Osteoblast (primary cell): ENCODE data around the gene CDIPT. TPM values are rescaled to one million over a fixed set of nuclear protein-coding genes. Genes with fewer than 3 reads are reported as not detected.
A peak's percentile ranks its signal among the peaks of the same experiment; 100 is the strongest.

Experiments
- DNase-seq: peaks from one replicate; pipeline ENCODE4 v3.0.0; 2011; ENCODE audit warnings: low spot score, mixed read lengths; ENCODE audit not compliant: insufficient read length; ENCODE audit errors: missing footprints
- H2AFZ ChIP-seq: 2 replicates; pipeline ENCODE4 v1.6.0; 2011; ENCODE audit warnings: mild to moderate bottlenecking, low read length
- H3K27ac ChIP-seq: 2 replicates; pipeline ENCODE4 v1.5.1; 2011; ENCODE audit warnings: mild to moderate bottlenecking, low read depth, low read length, moderate library complexity
- H3K27me3 ChIP-seq: 2 replicates; pipeline ENCODE4 v1.6.0; 2012; ENCODE audit warnings: mild to moderate bottlenecking, control low read depth, inconsistent platforms, low read length, moderate library complexity; ENCODE audit not compliant: insufficient read depth
- H3K36me3 ChIP-seq: 2 replicates; pipeline ENCODE4 v1.5.1; 2011; ENCODE audit warnings: mild to moderate bottlenecking, low read length, control low read depth, moderate library complexity; ENCODE audit not compliant: insufficient read depth
- H3K4me1 ChIP-seq: 2 replicates; pipeline ENCODE4 v1.5.1; 2011; ENCODE audit warnings: mild to moderate bottlenecking, low read length, control low read depth, moderate library complexity; ENCODE audit not compliant: insufficient read depth
- H3K4me2 ChIP-seq: 2 replicates; pipeline ENCODE4 v1.6.0; 2011; ENCODE audit warnings: mild to moderate bottlenecking, low read length; ENCODE audit not compliant: insufficient read depth
- H3K4me3 ChIP-seq: fragments of 200-600 bp; sonication (generic); 3 replicates; pipeline ENCODE4 v1.5.1; 2012; ENCODE audit warnings: mild to moderate bottlenecking, low read length, inconsistent platforms; ENCODE audit not compliant: insufficient read depth
- H3K79me2 ChIP-seq: 2 replicates; pipeline ENCODE4 v1.6.0; 2012; ENCODE audit warnings: mild to moderate bottlenecking, low read length, control low read depth, inconsistent platforms; ENCODE audit not compliant: insufficient read depth
- H3K9me3 ChIP-seq: 2 replicates; pipeline ENCODE4 v1.5.1; 2011; ENCODE audit warnings: low read depth, low read length, control low read depth
- H4K20me1 ChIP-seq: 2 replicates; pipeline ENCODE4 v1.6.0; 2012; ENCODE audit warnings: mild to moderate bottlenecking, low read length, control low read depth; ENCODE audit not compliant: insufficient read depth
- small RNA-seq: library from RNA; depleted of rRNA; stranded (forward); fragments of <200 nt; gene quantifications from one replicate; pipeline ENCODE3, GENCODE V24; 2012
- total RNA-seq: library from RNA; depleted of rRNA; stranded (reverse); fragments of >200 nt; gene quantifications from 2 replicates; pipeline ENCODE4 v1.2.3, GENCODE V29; 2012
- TF ChIP-seq, protein P1 (sequence below): IDR thresholded peaks from 2 replicates; pipeline ENCODE4 v1.5.1; 2011; ENCODE audit warnings: mild to moderate bottlenecking, low read depth, low read length, moderate library complexity; ENCODE audit errors: extremely low read depth

Gene CDIPT
- total RNA-seq, 1 donor = 105 TPM

DNA sequence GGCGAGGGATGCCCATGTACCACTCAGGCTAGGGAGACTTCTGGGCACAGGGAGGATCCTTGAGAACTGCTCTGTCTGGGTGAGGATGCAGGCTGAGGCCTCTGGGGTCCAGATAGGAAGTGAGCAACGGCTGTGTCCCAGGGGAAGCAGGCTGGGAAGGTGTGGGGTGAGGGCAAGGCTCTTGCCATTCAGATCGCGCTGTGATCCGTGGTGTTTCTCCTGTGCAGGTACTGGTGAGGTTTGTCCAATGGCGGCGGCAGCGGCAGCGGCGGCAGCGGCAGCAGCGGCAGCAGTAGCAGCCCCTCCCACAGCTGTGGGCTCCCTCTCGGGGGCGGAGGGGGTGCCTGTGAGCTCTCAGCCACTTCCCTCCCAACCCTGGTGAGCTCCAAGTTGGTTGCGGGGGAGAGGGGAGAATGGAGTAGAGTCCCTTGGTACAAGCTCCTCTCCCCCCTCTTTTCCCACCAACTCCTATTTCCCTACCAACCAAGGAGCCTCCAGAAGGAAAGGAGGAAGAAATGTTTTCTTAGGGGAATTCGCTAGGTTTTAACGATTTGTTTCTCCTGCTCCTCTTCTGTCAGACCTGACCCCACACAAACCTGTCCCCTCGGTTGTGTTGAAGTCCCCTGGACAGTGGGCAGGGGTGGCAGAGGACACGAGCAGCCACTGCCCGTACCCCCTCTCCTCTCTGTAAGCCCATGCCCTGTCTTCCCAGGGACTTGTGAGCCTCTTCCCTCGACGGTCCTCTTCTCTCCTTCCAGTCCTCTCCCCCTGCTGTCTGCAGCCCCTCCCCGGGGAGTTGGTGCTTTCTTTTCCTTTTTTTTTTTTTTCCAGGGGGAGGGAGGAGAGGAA is 53.0 kb downstream of the CDIPT start:
- Histone ChIP-seq H2AFZ (no peak overlapping the region), H3K27ac (peak overlapping the region; percentile 65), H3K79me2 (peaks cover 19% of the 10 kb centered on the region), H4K20me1 (peaks cover 19% of the 10 kb centered on the region), H3K4me2 (peak overlapping the region; percentile 98), H3K4me1 (peaks cover 50% of the 10 kb centered on the region), H3K4me3 (peak overlapping the region; percentile 35), H3K27me3 (no peaks in the 10 kb centered on the region), H3K36me3 (peaks cover 18% of the 10 kb centered on the region), H3K9me3 (no peaks in the 10 kb centered on the region)
- DNase-seq = peak; percentile 95
- TF ChIP-seq, protein P1, sequence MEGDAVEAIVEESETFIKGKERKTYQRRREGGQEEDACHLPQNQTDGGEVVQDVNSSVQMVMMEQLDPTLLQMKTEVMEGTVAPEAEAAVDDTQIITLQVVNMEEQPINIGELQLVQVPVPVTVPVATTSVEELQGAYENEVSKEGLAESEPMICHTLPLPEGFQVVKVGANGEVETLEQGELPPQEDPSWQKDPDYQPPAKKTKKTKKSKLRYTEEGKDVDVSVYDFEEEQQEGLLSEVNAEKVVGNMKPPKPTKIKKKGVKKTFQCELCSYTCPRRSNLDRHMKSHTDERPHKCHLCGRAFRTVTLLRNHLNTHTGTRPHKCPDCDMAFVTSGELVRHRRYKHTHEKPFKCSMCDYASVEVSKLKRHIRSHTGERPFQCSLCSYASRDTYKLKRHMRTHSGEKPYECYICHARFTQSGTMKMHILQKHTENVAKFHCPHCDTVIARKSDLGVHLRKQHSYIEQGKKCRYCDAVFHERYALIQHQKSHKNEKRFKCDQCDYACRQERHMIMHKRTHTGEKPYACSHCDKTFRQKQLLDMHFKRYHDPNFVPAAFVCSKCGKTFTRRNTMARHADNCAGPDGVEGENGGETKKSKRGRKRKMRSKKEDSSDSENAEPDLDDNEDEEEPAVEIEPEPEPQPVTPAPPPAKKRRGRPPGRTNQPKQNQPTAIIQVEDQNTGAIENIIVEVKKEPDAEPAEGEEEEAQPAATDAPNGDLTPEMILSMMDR = no peak

DNA sequence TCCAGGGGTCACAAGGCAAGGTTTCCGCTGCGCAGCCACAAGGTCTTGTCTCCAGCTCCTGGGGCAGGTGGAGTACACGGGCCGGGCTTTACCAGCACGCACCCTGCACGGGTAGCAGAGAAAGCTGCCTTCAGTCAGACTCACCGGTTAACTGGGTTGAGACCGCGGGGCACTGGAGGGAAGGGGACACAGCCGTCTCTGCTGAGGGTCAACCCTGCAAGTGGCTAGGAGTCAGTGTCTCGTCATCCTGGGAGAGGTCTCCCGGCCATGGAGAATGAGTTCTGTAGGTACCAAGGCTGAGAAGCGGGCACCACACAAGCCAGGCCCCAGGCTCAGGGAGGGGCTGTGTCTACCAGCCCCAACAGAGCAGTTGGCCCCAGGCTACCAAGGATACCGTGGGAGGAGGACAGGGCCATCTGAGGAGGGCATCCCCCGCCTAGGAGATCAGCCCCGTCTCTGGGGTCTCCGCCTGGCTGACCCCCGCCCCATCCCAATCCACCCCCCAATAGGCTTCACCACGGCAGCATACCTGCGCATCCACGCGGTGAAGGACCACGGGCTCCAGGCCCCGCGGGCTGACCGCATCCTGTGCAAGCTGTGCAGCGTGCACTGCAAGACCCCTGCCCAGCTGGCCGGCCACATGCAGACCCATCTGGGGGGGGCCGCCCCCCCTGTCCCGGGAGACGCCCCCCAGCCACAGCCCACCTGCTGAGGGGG is 53.8 kb downstream of the CDIPT start:
- H3K4me3 ChIP-seq = peak overlapping the region; percentile 71
- H3K79me2 ChIP-seq = peaks cover 19% of the 10 kb centered on the region
- H4K20me1 ChIP-seq = peaks cover 19% of the 10 kb centered on the region
- H3K36me3 ChIP-seq = peaks cover 18% of the 10 kb centered on the region
- H3K27me3 ChIP-seq = no peaks in the 10 kb centered on the region
- H3K9me3 ChIP-seq = no peaks in the 10 kb centered on the region
- H3K4me2 ChIP-seq = peak overlapping the region; percentile 84
- peaks cover 50% of the 10 kb centered on the region for H3K4me1 ChIP-seq
- peak overlapping the region; percentile 70 for H3K27ac ChIP-seq
- TF ChIP-seq, protein P1 = no peak
- DNase-seq = peak; percentile 82
- H2AFZ ChIP-seq = no peak overlapping the region

Small RNA genes lying within 50 kb of the gene (small RNA-seq; reads per million reads assigned to genes)
- gene AC009133.6 = not detected
- not detected for gene AC120114.4

Other genes starting within 250 kb of the CDIPT start
- gene SPN, start 200.0 kb downstream of the CDIPT start, total RNA-seq = under 0.01 TPM in 1 of 2 replicates, not detected in the other
- 18.0 and 19.5 TPM in 2 replicates for gene QPRT, start 184.0 kb downstream of the CDIPT start, total RNA-seq
- 0.59 and 0.72 TPM in 2 replicates for gene C16orf54, start 117.2 kb downstream of the CDIPT start, total RNA-seq
- not detected in 2 replicates for gene ZG16, start 85.0 kb downstream of the CDIPT start, total RNA-seq
- 8.3 and 12.4 TPM in 2 replicates for gene KIF22, start 72.5 kb downstream of the CDIPT start, total RNA-seq
- 221 and 267 TPM in 2 replicates for gene MAZ, start 56.7 kb downstream of the CDIPT start, total RNA-seq
- gene PRRT2, start 51.0 kb downstream of the CDIPT start, total RNA-seq = 1.4 and 4.1 TPM in 2 replicates
- 16.8 and 19.9 TPM in 2 replicates for gene PAGR1, start 47.1 kb downstream of the CDIPT start, total RNA-seq
- gene MVP, start 42.8 kb downstream of the CDIPT start, total RNA-seq = 273 and 274 TPM in 2 replicates
- gene SEZ6L2, start 36.3 kb upstream of the CDIPT start, total RNA-seq = 1.5 and 2.9 TPM in 2 replicates
- 0.88 and 1.8 TPM in 2 replicates for gene ASPHD1, start 37.3 kb upstream of the CDIPT start, total RNA-seq
- gene KCTD13, start 63.0 kb upstream of the CDIPT start, total RNA-seq = 8.5 and 11.9 TPM in 2 replicates
- gene TMEM219, start 98.9 kb upstream of the CDIPT start, total RNA-seq = 74.3 and 84.0 TPM in 2 replicates
- gene TAOK2, start 110.6 kb upstream of the CDIPT start, total RNA-seq = 37.1 and 39.1 TPM in 2 replicates
- gene HIRIP3, start 132.4 kb upstream of the CDIPT start, total RNA-seq = 3.5 and 5.8 TPM in 2 replicates
- 14.5 and 16.8 TPM in 2 replicates for gene INO80E, start 133.0 kb upstream of the CDIPT start, total RNA-seq
- not detected in 2 replicates for gene DOC2A, start 147.8 kb upstream of the CDIPT start, total RNA-seq
- not detected in 2 replicates for gene C16orf92, start 160.0 kb upstream of the CDIPT start, total RNA-seq
- 0.36 TPM in 1 of 2 replicates, not detected in the other for gene TLCD3B, start 168.0 kb upstream of the CDIPT start, total RNA-seq
- 579 and 705 TPM in 2 replicates for gene ALDOA, start 202.5 kb upstream of the CDIPT start, total RNA-seq
- gene PPP4C, start 212.8 kb upstream of the CDIPT start, total RNA-seq = 175 and 178 TPM in 2 replicates
- 0.29 and 0.36 TPM in 2 replicates for gene TBX6, start 228.7 kb upstream of the CDIPT start, total RNA-seq
- gene YPEL3, start 233.0 kb upstream of the CDIPT start, total RNA-seq = 28.2 and 31.2 TPM in 2 replicates